OCI-LY7 (cell line): ENCODE results near the gene KISS1R.

ENCODE experiments used
- EZH2phosphoT487 ChIP-seq: fragments of 200-600 bp; sonication (generic); IDR thresholded peaks from 2 replicates; pipeline ENCODE4 v1.6.1; 2018; ENCODE audit warnings: low read depth, borderline replicate concordance, mild to moderate bottlenecking, mixed run types, antibody characterized with exemption, low read length, moderate library complexity, mixed read lengths
- TF ChIP-seq, protein P1 (sequence below): fragments of 200-600 bp; sonication (generic); conservative IDR thresholded peaks from 2 replicates; pipeline ENCODE4 v1.5.1; 2014; ENCODE audit warnings: mild to moderate bottlenecking, antibody characterized with exemption, low read length, moderate library complexity, mixed read lengths

DNA sequence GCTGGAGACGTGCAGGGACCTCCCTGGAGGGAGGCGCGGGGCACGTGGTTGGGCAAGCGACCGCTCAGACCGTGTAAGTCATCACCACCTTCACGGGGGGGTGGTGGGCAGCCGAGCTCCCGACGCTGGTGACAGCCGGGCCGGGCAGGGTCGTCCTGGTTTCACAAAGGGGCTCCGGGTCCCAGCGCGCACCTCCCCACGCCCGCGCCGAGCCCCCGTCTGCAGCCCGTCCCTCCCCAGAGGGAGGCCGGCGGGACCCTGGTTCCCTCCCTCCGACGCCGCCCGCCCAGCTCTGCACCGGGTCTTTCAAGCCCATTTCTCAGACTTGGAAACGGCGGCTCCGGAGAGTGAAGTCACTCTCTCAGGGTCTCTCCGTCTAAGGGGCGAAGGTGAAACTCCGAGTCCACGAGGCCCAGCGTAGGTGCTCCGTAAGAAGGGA is 8.0 kb downstream of the KISS1R start:
- TF ChIP-seq, protein P1, sequence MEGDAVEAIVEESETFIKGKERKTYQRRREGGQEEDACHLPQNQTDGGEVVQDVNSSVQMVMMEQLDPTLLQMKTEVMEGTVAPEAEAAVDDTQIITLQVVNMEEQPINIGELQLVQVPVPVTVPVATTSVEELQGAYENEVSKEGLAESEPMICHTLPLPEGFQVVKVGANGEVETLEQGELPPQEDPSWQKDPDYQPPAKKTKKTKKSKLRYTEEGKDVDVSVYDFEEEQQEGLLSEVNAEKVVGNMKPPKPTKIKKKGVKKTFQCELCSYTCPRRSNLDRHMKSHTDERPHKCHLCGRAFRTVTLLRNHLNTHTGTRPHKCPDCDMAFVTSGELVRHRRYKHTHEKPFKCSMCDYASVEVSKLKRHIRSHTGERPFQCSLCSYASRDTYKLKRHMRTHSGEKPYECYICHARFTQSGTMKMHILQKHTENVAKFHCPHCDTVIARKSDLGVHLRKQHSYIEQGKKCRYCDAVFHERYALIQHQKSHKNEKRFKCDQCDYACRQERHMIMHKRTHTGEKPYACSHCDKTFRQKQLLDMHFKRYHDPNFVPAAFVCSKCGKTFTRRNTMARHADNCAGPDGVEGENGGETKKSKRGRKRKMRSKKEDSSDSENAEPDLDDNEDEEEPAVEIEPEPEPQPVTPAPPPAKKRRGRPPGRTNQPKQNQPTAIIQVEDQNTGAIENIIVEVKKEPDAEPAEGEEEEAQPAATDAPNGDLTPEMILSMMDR = no peak
- TF ChIP-seq EZH2phosphoT487 = no peak
